ENCODE data around the gene ZNF24. TPM values are rescaled to one million over a fixed set of nuclear protein-coding genes. Genes with fewer than 3 reads are reported as not detected.

ZNF24 gene
- total RNA-seq, 1 donor from 2014 or later: 11.5 TPM

GRCh38 chr18:35369126-35369525 lies 24.9 kb upstream of the ZNF24 start:
- intact Hi-C loops (cut with DNase I): no loop called here
- TF ChIP-seq CTCF (IDR thresholded peaks at IDR 0.05): no peak
- Histone ChIP-seq H3K27ac (peak overlapping the region; percentile 38 to 59), H3K4me1 (no peaks in the 10 kb centered on the region), H3K9me3 (no peaks in the 10 kb centered on the region), H3K36me3 (no peaks in the 10 kb centered on the region), H3K27me3 (no peaks in the 10 kb centered on the region), H3K4me3 (no peak overlapping the region)
- no peak for DNase-seq (ENCODE audit: low spot score in 2 of 2)

GRCh38 chr18:35368595-35368994 lies 24.4 kb upstream of the ZNF24 start:
- intact Hi-C loops (cut with DNase I): no loop called here
- Histone ChIP-seq H3K36me3 (no peaks in the 10 kb centered on the region), H3K4me3 (no peak overlapping the region), H3K27me3 (no peaks in the 10 kb centered on the region), H3K4me1 (no peaks in the 10 kb centered on the region), H3K27ac (peak overlapping the region; percentile 38 to 59), H3K9me3 (no peaks in the 10 kb centered on the region)
- no peak for TF ChIP-seq CTCF (IDR thresholded peaks at IDR 0.05)
- no peak for DNase-seq (ENCODE audit: low spot score in 2 of 2)

DNA sequence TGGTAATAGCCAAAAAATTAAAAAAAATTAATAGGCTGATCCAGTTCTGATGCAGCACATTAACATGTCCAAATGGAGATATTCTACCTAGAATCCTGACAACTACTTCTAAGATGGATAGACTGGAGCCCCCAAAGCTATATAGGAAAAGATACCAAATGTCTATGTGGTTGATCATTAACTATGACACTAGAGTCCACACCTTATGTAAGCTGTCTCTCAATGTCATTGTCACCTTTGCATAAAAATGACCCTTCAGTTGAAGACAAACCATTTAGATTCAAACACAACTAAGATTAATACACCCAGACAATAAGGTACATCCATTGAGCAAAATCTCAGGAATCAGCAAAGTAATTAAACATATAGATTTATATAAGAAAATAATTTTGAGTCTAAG lies 18.3 kb upstream of the ZNF24 start:
- no peaks in the 10 kb centered on the region for H3K4me1 ChIP-seq
- H3K4me3 ChIP-seq: no peak overlapping the region
- no peaks in the 10 kb centered on the region for H3K36me3 ChIP-seq
- intact Hi-C loops (cut with DNase I): no loop called here
- no peak overlapping the region for H3K27ac ChIP-seq
- no peaks in the 10 kb centered on the region for H3K27me3 ChIP-seq
- H3K9me3 ChIP-seq: no peaks in the 10 kb centered on the region
- TF ChIP-seq CTCF (IDR thresholded peaks at IDR 0.05): no peak
- no peak for DNase-seq (ENCODE audit: low spot score in 2 of 2)

GRCh38 chr18:35361570-35362321 lies 17.5 kb upstream of the ZNF24 start:
- H3K4me1 ChIP-seq: no peaks in the 10 kb centered on the region
- H3K9me3 ChIP-seq: no peaks in the 10 kb centered on the region
- intact Hi-C loops (cut with DNase I): no loop called here
- TF ChIP-seq CTCF (IDR thresholded peaks at IDR 0.05): no peak
- no peaks in the 10 kb centered on the region for H3K27me3 ChIP-seq
- no peak overlapping the region for H3K4me3 ChIP-seq
- no peak overlapping the region for H3K27ac ChIP-seq
- no peak for DNase-seq (ENCODE audit: low spot score in 2 of 2)
- H3K36me3 ChIP-seq: no peaks in the 10 kb centered on the region

DNA sequence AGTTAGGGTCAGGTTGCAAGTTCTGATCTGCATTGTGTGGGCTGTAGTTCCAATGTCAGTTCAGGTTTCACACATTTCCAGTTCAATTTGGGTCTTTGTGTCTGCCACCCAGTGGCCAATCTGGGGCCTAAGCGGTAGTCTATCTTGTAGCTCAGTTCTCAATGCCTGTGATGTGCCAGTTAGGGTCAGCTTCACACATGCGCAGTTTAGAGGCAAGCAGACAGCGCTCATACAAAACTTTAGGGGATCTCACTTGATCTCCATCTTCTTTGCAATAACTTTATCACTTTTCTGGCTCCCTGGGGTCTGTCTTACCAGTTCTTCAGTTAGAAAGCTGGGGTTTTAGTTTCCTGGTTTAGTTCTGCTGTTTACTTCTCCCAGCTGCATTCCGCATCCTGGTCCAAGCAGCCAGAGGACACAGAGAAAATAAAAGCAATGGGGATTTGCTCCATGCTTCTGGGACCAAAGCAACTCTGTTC lies 11.0 kb upstream of the ZNF24 start:
- H3K4me3 ChIP-seq: peak overlapping the region in 1 of 2 donors; percentile 43
- DNase-seq (ENCODE audit: low spot score in 2 of 2): peak; percentile 13 to 87
- no peaks in the 10 kb centered on the region for H3K27me3 ChIP-seq
- no peaks in the 10 kb centered on the region for H3K4me1 ChIP-seq
- H3K36me3 ChIP-seq: no peaks in the 10 kb centered on the region
- peak; percentile 49 to 72 (median 70) for TF ChIP-seq CTCF (IDR thresholded peaks at IDR 0.05)
- H3K9me3 ChIP-seq: peaks cover 0 to 5% of the 10 kb centered on the region in 2 donors
- intact Hi-C loops (cut with DNase I): loop anchor here (1.0 kb wide), 1 partner anchor 124 kb away; no protein-coding TSS in a partner anchor
- H3K27ac ChIP-seq: peak overlapping the region; percentile 17 to 39
